ENCODE data around the gene DUSP6. TPM values are rescaled to one million over a fixed set of nuclear protein-coding genes. Genes with fewer than 3 reads are reported as not detected.
A peak's percentile ranks its signal among the peaks of the same experiment; 100 is the strongest.

DUSP6 gene
- total and polyA plus RNA-seq, 2 of the 13 experiments (the other 11 are each of a cell fraction or from before 2014, with no cell fraction given) = 40.9 to 161 TPM

DNA sequence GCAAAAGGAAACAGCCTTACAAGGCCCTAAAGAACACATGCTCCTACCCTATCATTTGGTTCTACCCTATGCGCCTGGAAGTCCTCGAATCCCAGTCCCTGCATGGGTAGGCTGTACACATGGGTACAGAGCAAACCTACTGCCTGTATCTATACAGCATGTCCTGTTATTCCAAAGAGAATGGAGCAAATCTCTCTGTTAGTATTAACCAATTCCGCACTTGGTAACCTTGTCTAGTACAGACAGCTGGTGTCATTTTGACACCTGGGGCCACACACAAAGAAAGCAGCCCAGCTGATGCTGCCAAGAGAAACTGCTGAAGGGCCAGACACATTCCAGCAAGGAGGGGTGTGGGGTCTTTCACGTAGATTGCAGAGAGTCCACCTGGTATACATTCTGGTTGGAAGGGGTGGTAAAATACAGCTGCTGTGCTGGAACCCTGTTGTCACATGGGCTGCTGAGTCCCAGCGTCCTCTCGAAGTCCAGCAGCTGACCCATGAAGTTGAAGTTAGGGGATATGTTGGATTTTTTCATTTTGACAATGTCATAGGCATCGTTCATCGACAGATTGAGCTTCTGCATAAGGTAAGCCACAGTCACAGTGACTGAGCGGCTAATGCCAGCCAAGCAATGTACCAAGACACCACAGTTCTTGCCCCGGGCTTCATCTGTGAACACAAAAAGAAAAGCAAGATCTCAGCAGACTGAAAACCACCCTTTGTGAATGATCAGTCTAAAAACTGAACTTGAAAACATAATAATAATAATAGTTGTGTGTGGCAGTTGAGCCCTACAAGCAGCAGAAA, 3.2 kb downstream of the DUSP6 start (continued):
- TF ChIP-seq ZNF740 (CRISPR knock-in tag; IDR thresholded peaks at IDR 0.05) = no peak
- no peak for TF ChIP-seq ZNF792 (CRISPR knock-in tag; IDR thresholded peaks at IDR 0.05)
- TF ChIP-seq, protein P1, sequence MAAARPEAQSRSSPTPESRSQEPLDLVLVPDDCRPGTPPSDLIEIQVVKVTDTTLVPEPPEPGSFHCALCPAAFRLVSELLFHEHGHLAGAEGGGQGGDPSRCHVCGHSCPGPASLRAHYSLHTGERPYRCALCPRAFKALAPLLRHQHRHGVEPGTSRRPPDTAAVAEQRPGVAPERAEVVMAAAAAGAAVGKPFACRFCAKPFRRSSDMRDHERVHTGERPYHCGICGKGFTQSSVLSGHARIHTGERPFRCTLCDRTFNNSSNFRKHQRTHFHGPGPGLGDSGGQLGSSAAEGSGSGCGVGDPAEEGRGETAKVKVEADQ (CRISPR knock-in tag; IDR thresholded peaks at IDR 0.05; ENCODE audit: borderline replicate concordance) = no peak
- TF ChIP-seq, protein P2, sequence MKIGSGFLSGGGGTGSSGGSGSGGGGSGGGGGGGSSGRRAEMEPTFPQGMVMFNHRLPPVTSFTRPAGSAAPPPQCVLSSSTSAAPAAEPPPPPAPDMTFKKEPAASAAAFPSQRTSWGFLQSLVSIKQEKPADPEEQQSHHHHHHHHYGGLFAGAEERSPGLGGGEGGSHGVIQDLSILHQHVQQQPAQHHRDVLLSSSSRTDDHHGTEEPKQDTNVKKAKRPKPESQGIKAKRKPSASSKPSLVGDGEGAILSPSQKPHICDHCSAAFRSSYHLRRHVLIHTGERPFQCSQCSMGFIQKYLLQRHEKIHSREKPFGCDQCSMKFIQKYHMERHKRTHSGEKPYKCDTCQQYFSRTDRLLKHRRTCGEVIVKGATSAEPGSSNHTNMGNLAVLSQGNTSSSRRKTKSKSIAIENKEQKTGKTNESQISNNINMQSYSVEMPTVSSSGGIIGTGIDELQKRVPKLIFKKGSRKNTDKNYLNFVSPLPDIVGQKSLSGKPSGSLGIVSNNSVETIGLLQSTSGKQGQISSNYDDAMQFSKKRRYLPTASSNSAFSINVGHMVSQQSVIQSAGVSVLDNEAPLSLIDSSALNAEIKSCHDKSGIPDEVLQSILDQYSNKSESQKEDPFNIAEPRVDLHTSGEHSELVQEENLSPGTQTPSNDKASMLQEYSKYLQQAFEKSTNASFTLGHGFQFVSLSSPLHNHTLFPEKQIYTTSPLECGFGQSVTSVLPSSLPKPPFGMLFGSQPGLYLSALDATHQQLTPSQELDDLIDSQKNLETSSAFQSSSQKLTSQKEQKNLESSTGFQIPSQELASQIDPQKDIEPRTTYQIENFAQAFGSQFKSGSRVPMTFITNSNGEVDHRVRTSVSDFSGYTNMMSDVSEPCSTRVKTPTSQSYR (CRISPR knock-in tag; IDR thresholded peaks at IDR 0.05; ENCODE audit: borderline replicate concordance) = no peak
- no peak for TF ChIP-seq SKIL (CRISPR knock-in tag; IDR thresholded peaks at IDR 0.05; ENCODE audit: borderline replicate concordance)
- TF ChIP-seq ZNF776 (CRISPR knock-in tag; IDR thresholded peaks at IDR 0.05) = no peak
- no peak for TF ChIP-seq FOSL1 (CRISPR knock-in tag; IDR thresholded peaks at IDR 0.05; ENCODE audit: borderline replicate concordance)
- TF ChIP-seq ZNF644 (CRISPR knock-in tag; IDR thresholded peaks at IDR 0.05; ENCODE audit: low read depth) = no peak
- TF ChIP-seq, protein P3, sequence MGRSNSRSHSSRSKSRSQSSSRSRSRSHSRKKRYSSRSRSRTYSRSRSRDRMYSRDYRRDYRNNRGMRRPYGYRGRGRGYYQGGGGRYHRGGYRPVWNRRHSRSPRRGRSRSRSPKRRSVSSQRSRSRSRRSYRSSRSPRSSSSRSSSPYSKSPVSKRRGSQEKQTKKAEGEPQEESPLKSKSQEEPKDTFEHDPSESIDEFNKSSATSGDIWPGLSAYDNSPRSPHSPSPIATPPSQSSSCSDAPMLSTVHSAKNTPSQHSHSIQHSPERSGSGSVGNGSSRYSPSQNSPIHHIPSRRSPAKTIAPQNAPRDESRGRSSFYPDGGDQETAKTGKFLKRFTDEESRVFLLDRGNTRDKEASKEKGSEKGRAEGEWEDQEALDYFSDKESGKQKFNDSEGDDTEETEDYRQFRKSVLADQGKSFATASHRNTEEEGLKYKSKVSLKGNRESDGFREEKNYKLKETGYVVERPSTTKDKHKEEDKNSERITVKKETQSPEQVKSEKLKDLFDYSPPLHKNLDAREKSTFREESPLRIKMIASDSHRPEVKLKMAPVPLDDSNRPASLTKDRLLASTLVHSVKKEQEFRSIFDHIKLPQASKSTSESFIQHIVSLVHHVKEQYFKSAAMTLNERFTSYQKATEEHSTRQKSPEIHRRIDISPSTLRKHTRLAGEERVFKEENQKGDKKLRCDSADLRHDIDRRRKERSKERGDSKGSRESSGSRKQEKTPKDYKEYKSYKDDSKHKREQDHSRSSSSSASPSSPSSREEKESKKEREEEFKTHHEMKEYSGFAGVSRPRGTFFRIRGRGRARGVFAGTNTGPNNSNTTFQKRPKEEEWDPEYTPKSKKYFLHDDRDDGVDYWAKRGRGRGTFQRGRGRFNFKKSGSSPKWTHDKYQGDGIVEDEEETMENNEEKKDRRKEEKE (IDR thresholded peaks at IDR 0.05) = no peak
- TF ChIP-seq REPIN1 (CRISPR knock-in tag; IDR thresholded peaks at IDR 0.05; ENCODE audit: borderline replicate concordance, low read depth) = no peak
- TF ChIP-seq, protein P4, sequence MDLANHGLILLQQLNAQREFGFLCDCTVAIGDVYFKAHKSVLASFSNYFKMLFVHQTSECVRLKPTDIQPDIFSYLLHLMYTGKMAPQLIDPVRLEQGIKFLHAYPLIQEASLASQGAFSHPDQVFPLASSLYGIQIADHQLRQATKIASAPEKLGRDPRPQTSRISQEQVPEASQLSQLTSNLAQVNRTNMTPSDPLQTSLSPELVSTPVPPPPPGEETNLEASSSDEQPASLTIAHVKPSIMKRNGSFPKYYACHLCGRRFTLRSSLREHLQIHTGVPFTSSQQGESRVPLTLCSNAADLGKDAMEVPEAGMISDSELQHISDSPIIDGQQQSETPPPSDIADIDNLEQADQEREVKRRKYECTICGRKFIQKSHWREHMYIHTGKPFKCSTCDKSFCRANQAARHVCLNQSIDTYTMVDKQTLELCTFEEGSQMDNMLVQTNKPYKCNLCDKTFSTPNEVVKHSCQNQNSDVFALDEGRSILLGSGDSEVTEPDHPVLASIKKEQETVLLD (CRISPR knock-in tag; IDR thresholded peaks at IDR 0.05; ENCODE audit: low read depth) = no peak
- TF ChIP-seq IKZF4 (CRISPR knock-in tag; IDR thresholded peaks at IDR 0.05; ENCODE audit: borderline replicate concordance, low read depth, not compliant biosample characterization) = no peak
- no peak for TF ChIP-seq ZNF562 (CRISPR knock-in tag; IDR thresholded peaks at IDR 0.05; ENCODE audit: borderline replicate concordance)
- TF ChIP-seq MTERF4 (CRISPR knock-in tag; IDR thresholded peaks at IDR 0.05) = no peak
- 0 out of 2 replicates have a peak, but pooled peaks have one; percentile 29 for TF ChIP-seq SIN3A (IDR thresholded peaks at IDR 0.05; ENCODE audit: borderline replicate concordance, low read depth, low read length)
- TF ChIP-seq ZNF7 (CRISPR knock-in tag; IDR thresholded peaks at IDR 0.05) = no peak
